Stimulated activated CD4-positive, alpha-beta T cell treated with anti-CD3 and anti-CD28 coated beads, TNF-alpha, amount 100 ng/mL, for 24 hours (primary cell): ENCODE results near the gene ABCF3.

Experiments used
- DNase-seq, 3 experiments: peaks; one replicate each; pipeline ENCODE4 v3.0.0-alpha.2; 2020; ENCODE audit warnings: low read depth in 3 of 3

The ABCF3 gene

DNA sequence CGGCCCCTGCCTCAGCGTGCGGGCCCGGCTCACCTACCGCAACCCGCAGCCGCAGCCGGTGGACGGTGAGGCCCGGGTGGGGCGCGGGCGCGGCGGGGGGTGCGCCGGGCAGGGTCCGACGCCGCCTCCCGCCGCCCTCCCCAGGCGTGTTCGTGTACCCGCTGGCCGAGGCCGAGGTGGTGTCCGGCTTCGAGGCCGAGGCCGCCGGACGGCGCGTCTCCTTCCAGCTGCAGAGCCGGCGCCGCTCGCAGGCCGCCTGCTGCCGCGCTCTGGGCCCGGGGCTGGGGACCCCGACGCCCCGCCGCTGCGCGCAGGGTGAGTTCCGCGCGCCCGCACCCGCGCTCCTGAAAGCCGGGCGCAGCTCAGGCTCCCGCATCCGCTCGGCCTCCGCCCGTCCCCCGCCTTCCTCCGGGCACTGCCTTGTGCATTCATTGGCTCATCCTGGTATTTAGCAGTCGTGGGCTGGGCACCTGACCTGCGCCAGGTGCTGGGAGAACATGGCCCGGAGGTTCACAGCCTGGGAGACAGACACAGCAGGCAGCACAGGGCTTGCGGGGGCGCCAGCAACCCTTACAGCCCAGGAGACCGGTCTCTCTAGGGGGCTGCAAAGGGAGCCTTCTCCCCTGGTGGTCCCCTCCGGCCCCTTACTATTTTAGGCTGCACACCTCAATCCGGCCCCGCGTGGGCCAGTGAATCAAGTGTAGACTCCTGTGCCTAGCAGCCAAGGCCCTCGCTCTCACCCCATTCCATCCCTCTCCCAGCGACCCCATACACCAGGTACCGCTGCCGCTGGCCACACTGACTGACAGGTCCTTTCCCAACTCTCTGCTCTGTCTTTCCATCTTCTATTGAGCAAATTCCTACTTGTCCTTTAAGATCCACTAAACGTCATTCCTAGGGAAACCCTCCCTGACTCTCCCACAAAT, 44.9 kb downstream of the ABCF3 start:
- no peak for DNase-seq

DNA sequence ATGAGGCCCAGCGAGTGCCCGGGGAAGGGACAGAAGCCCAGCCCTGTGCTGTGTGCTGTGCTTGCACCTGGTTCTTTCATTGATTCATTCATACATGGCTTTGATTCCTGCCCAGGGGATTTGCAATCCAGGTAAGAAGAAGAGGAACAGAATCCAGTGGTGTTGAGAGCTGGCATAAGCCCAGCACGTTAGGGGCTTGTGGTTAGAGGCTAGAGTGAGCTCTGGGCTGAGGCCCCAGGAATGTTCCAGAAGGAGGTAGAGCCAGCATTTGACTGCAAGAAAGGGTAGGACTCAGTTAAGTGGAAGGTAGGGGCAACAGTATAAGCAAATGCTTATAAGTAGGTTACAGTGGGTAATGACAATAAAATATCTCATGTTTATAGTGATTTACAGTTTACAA, 45.7 kb downstream of the ABCF3 start:
- no peak for DNase-seq

DNA sequence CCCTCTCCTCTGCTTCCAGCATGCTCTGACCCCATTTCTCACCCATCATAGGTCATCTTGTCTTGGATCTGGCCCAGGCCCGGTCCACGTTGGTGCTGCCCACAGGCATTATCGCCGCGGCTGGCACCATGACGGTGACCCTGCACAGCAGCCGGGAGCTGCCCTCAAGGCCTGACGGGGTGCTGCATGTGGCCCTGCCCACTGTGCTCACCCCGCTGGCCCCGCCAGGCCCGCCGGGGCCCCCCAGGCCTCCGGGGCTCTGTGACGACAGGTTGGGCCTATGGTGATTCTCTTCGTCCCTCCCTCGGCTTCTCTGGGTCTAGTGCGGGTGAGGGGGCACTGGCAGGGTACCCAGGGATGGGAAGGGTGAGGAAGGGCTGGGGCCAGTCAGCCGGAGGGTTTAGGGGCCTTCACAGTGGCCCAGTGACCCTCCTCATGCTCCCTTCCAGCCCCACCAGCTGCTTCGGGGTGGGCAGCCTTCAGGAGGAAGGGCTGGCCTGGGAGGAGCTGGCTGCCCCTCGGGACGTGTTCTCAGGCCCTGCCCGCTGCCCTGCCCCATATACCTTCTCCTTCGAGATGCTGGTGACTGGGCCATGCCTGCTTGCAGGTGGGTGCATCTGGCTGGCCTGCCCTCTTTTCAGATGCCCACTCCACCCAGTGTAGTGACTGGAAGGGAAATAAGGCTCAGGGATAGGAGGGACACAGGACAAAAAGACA, 47.3 kb downstream of the ABCF3 start:
- no peak for DNase-seq

DNA sequence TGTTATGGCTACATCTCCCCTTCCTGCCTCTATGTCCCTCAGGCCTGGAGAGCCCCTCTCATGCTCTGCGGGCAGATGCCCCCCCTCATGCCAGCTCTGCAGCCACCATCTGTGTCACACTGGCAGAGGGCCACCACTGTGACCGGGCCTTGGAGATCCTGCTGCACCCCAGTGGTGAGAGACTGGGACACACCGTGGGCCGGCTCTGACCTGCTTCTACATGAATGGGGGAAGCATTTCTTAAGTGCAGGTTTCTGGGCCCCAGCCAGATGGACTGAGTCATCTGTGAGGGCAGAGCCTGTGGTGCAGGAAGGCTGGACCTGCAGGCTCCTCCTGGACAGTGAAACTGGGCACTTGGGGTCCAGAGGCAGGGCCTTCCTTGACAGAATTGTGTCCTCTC, 48.2 kb downstream of the ABCF3 start:
- DNase-seq = no peak

DNA sequence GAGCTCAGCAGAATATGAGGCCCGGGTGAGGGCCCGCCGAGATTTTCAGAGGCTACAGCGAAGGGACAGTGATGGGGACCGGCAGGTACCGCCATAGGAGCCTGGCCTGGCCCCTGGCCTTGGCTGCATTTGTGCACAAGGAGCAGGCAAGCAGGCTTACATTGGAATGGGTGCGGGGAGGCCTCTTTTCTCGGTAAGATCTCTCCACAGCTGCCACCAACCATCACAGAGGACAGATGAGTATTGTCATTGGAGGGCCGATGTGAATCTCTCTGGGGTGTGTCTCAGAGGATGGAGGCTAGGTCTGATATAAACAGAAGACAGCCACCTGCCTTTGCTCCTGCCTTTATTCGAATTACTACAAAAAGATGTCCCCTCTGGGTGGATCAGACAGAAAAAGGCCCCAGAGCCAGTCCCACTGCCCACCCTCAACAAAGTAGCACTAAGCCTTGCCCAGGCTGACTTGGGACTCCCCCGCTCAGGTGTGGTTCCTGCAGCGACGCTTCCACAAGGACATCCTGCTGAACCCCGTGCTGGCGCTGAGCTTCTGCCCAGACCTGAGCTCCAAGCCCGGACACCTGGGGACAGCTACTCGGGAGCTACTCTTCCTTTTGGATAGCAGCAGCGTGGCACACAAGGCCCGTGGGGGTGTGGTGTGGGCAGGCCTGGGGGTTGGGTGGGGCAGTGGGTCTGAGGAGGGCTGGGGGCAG, 48.8 kb downstream of the ABCF3 start:
- DNase-seq = no peak

DNA sequence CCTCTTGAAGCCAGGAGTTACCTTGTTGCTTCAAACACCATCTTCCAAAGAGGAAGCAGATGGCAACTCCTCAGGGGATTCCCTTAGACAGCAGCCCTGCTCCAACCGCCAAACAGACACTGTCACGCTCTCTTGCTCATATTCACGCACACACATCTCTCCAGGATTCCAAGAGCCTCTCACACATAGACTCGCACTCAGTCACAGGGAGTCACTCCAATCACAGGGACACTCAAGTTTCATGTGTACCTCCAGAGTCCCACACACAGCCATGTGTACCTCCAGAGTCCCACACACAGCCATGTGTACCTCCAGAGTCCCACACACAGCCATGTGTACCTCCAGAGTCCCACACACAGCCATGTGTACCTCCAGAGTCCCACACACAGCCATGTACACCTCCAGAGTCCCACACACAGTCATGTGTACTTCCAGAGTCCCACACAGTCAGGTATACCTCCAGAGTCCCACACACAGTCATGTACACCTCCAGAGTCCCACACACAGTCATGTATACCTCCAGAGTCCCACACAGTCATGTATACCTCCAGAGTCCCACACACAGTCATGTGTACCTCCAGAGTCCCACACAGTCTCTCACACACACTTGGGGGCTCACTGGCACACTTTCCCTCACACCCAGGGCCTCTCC, 49.5 kb downstream of the ABCF3 start:
- DNase-seq = no peak

DNA sequence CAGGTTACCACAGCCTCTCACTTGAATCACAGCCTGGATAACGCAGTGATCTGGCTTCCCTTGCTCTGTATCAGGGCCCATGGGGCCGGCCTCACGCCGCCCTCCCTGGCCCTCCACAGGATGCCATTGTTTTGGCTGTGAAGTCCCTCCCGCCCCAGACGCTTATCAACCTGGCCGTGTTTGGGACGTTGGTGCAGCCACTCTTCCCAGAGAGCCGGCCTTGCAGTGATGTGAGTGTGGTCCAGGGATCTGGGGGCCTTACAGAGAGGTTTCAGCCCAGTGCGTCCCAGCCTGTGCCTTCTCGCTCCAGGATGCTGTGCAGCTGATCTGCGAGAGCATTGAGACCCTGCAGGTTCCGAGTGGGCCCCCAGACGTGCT, 50.0 kb downstream of the ABCF3 start:
- no peak for DNase-seq

DNA sequence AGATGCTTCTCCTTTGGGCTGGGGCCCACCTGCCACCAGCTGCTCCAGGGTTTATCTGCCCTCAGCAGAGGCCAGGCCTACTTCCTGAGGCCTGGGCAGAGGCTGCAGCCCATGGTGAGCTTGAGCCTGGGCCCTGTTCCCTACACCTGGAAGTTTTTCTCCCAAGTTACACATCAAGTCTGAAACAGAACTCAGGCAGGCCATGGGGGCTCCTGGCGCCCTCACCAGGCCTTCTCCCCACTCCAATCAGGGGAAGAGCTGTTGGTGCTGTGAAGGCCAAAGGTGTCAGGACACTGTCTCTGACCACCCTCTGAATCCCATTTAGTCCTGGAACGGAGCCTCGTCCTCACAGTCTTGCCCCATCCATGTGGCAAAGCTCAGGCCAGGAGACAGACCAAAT, 50.6 kb downstream of the ABCF3 start:
- no peak for DNase-seq

DNA sequence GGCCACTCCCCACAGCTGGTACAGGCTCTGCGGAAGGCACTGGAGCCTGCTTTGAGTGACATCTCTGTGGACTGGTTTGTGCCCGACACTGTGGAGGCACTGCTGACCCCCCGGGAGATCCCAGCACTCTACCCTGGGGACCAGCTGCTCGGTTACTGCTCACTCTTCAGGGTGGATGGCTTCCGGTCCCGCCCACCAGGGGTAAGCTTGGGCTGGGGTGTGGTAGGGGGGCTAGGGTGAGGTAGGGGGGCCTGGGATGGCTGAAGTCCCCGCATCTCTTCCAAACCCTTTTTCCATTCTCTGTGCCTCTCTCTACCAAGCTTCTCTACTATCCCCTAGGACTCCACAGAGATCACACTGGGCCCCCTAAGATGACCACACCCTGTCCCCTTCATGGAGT, 51.2 kb downstream of the ABCF3 start:
- no peak for DNase-seq

DNA sequence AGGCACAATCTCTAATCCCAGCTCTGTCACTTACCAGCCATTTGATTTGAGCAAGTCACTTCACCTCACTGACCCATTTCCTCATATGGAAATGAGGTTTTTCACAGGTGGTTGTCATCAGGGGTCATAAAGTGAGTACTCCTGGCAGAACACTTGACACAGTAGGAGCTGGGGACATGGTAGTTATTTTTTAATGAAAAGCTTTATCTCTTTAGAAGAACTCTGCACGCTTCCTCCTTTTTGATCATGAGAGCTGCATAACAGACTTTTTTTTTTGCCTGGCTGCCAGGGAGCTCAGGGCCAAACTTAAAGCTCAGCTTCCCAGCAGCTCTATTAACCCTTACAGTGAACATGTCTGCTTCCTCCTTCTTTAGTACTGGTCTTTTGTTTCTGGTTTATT, 51.8 kb downstream of the ABCF3 start:
- no peak for DNase-seq

DNA sequence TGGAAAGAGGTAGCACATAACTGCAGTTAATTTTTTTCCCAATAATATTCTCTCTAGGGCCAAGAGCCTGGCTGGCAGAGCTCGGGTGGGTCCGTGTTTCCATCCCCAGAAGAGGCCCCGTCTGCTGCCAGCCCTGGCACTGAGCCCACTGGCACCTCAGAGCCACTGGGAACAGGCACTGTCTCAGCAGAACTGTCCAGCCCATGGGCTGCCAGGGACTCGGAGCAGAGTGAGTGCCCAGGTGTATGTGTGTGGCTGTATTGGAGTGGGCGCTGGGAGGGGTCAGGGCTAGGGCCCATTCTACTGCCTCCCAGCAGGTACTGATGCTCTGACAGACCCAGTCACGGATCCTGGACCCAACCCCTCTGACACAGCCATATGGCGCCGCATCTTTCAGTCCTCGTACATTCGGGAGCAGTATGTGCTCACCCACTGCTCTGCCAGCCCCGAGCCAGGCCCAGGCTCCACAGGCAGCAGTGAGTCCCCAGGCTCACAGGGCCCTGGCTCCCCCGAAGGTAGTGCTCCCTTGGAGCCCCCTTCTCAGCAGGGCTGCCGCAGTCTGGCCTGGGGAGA, 52.3 kb downstream of the ABCF3 start:
- no peak for DNase-seq

DNA sequence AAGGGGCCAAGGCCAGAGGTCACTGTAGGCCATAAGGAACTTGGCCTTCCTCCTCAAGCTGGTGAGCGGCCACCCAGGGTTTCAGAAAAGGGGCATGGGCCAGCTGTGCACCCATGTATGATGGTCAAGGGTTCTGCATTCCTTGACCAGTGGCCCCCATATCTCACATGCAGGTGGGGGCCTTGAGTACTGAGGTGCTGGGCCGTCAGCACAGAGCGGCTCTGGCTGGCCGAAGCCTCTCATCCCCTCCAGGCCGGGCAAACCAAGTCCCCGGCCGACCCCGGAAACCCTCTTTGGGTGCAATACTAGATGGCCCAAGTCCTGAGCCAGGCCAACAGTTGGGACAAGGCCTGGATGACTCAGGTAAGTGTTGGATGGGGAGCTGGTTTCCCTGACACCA, 53.2 kb downstream of the ABCF3 start:
- no peak for DNase-seq

DNA sequence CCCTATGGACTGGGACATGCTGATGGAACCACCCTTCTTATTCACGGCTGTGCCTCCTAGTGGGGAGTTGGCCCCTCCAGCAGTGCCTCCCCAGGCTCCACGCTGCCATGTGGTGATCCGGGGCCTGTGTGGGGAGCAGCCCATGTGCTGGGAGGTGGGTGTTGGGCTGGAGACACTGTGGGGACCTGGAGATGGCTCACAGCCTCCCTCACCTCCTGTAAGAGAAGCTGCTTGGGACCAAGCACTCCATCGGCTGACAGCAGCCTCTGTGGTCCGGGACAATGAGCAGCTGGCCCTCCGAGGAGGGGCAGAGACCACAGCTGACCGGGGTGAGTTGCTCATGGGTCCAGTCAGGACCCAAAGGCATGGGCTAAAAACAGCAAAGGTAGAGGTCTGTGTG, 53.7 kb downstream of the ABCF3 start:
- no peak for DNase-seq

DNA sequence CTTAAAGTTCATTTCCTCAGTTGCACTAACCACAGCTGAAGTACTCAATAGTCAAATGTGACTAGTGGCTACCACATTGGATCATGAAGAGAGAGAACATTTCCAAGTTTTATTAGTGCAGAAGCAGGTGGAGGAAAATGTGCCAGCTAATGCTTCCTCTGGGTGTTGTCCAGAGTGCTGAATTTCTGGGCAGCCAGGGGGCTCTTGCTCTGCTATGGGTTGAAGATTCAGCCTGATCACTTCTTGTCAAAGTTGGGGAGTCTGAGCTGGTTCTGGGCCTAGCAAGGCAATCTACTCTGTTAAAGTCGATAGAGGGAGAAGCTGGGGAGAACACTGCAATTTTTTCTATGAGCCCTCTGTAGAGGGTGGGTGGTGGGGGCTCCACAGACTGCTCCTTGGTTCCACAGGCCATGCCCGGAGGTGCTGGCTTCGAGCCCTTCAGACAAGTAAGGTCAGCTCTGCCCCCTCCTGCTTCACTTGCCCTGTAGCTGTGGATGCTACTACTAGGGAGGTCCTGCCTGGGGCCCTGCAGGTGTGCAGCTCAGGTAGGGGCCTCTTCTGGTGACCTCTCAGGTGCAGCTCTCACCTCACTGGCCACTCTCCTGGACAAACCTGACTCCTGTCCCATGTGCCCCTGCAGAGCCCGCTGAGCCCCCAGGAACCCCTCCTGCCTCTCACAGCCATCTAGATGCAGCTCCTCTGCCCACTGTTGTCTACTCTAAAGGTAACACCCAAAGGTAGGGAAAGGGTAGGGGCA, 54.6 kb downstream of the ABCF3 start:
- no peak for DNase-seq

DNA sequence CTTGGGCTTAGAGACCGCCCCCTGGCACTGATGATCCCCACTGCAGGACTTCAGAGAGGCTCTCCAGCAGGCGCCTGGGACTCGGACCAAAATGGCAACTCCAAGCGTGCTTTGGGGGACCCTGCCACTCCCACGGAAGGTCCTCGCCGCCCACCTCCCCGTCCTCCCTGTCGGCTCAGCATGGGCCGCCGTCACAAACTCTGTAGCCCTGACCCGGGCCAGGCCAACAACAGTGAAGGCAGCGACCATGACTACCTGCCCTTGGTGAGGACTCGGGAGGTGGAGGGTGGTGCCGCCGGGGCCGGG, 55.1 kb downstream of the ABCF3 start:
- DNase-seq = no peak

DNA sequence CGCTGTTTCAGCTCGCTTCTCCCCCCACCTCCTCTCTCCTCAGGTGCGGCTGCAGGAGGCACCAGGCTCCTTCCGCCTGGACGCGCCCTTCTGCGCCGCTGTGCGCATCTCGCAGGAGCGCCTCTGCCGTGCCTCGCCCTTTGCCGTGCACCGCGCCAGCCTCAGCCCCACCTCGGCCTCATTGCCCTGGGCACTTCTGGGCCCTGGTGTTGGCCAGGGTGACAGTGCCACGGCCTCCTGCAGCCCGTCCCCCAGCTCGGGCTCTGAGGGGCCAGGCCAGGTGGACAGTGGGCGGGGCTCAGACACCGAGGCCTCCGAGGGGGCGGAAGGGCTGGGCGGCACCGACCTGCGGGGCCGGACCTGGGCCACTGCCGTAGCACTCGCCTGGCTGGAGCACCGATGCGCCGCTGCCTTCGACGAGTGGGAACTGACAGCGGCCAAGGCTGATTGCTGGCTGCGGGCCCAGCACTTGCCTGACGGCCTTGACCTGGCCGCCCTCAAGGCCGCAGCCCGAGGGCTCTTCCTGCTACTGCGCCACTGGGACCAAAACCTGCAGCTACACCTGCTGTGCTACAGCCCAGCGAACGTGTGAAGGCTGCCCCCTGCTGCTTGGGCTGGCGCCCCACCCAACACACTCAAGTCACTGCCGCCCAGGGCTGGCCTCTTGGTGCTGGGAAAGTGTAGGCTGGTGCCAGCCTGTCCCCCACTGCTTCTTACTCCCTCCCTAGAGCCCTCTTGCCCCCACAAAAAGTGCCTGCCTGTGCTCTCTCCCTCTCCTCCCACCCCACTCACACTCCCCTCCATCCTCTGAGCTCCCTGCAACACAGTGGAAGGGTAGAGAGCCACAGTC, 55.7 kb downstream of the ABCF3 start:
- no peak for DNase-seq

DNA sequence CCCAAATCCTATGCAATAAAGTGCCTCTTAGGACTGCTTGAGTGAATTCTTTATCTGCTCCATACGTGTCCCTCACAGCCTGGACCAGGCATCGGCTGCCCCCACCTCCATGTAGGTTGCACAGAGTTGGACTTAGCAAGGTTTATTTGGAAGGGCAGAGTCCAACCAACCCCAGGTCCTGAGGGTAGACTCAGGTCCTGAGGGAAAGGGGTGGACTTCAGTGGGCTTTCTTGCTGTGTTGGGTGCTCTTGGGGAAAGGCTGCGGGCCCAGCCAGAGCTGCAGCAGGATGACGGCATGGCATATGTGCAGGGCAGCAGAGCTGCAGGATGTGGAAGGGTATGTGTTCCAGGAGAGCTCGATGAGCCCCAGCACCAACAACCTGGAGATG, 56.3 kb downstream of the ABCF3 start:
- no peak for DNase-seq
